Endodermal cell (in vitro differentiated cells): ENCODE measurements around the gene STK38. TPM values are rescaled to one million over a fixed set of nuclear protein-coding genes. Genes with fewer than 3 reads are reported as not detected.

ENCODE experiments used
- DNase-seq: peaks from one replicate; pipeline ENCODE4 v3.0.0-alpha.2; 2017
- H3K27ac ChIP-seq: 2 replicates; pipeline ENCODE4 v1.5.1; 2013; ENCODE audit warnings: mild to moderate bottlenecking, low read depth, low read length, moderate library complexity
- H3K27me3 ChIP-seq: 2 replicates; pipeline ENCODE4 v1.6.1; 2013; ENCODE audit warnings: mild to moderate bottlenecking, low read length, moderate library complexity; ENCODE audit not compliant: insufficient read depth, control insufficient read depth, poor library complexity, severe bottlenecking
- H3K36me3 ChIP-seq: 2 replicates; pipeline ENCODE4 v1.7.0; 2013; ENCODE audit warnings: mild to moderate bottlenecking, low read length, moderate library complexity; ENCODE audit not compliant: control insufficient read depth, insufficient read depth
- H3K4me1 ChIP-seq: one replicate; pipeline ENCODE4 v1.7.0; 2013; ENCODE audit warnings: low read length; ENCODE audit not compliant: control insufficient read depth, insufficient read depth
- H3K4me3 ChIP-seq: 2 replicates; pipeline ENCODE4 v1.5.1; 2013; ENCODE audit warnings: mild to moderate bottlenecking, low read length, moderate library complexity
- H3K9ac ChIP-seq: 2 replicates; pipeline ENCODE4 v1.6.1; 2013; ENCODE audit warnings: mild to moderate bottlenecking, low read length, moderate library complexity; ENCODE audit not compliant: poor library complexity, severe bottlenecking; ENCODE audit errors: extremely low read depth
- H3K9me3 ChIP-seq: 2 replicates; pipeline ENCODE4 v1.6.1; 2013; ENCODE audit warnings: mild to moderate bottlenecking, low read length, moderate library complexity; ENCODE audit not compliant: control insufficient read depth
- H3K27ac Mint-ChIP-seq: 2 replicates; pipeline ENCODE4 v1.8.0; 2020; ENCODE audit warnings: mixed read lengths
- H3K27me3 Mint-ChIP-seq: 2 replicates; pipeline ENCODE4 v1.8.0; 2021; ENCODE audit warnings: mild to moderate bottlenecking, mixed read lengths; ENCODE audit not compliant: insufficient read depth
- H3K36me3 Mint-ChIP-seq: 2 replicates; pipeline ENCODE4 v1.8.0; 2020; ENCODE audit warnings: low read depth, mixed read lengths
- H3K4me1 Mint-ChIP-seq: 2 replicates; pipeline ENCODE4 v1.8.0; 2020; ENCODE audit warnings: mixed read lengths
- H3K4me3 Mint-ChIP-seq: 2 replicates; pipeline ENCODE4 v1.8.0; 2020; ENCODE audit warnings: mild to moderate bottlenecking, moderate library complexity, mixed read lengths
- H3K9me3 Mint-ChIP-seq: 2 replicates; pipeline ENCODE4 v1.8.0; 2020; ENCODE audit warnings: mild to moderate bottlenecking, mixed read lengths
- WGBS, 2 experiments: methylation state at CpG; one replicate each; pipeline versions ENCODE4 v1.1.5 to v1.1.7; 2013; ENCODE audit warnings: missing lambda C conversion rate in 2 of 2, mixed read lengths in 1 of 2; ENCODE audit not compliant: insufficient coverage in 1 of 2, insufficient read length in 1 of 2; 5-methylcytosine and 5-hydroxymethylcytosine counted together
- total RNA-seq, 2 donors: library from RNA; stranded (reverse); fragmentation: NEBNext Ultra II Directional in 1 of 2; extraction: Animal tissue kit (Norgen Biotek cat#: 25700) in 1 of 2; gene quantifications; 2 replicates in 1 of 2; 3 replicates in 1 of 2; pipeline ENCODE4 v1.2.1, GENCODE V29; 2021
- TF ChIP-seq, protein P1 (sequence below): fragments of 200-600 bp; sonication (generic); conservative IDR thresholded peaks from 2 replicates; pipeline ENCODE4 v1.5.0; 2021; ENCODE audit warnings: antibody characterized with exemption, mild to moderate bottlenecking

STK38 gene
- total RNA-seq, 2 donors from 2014 or later = 35.2 to 38.3 TPM

DNA sequence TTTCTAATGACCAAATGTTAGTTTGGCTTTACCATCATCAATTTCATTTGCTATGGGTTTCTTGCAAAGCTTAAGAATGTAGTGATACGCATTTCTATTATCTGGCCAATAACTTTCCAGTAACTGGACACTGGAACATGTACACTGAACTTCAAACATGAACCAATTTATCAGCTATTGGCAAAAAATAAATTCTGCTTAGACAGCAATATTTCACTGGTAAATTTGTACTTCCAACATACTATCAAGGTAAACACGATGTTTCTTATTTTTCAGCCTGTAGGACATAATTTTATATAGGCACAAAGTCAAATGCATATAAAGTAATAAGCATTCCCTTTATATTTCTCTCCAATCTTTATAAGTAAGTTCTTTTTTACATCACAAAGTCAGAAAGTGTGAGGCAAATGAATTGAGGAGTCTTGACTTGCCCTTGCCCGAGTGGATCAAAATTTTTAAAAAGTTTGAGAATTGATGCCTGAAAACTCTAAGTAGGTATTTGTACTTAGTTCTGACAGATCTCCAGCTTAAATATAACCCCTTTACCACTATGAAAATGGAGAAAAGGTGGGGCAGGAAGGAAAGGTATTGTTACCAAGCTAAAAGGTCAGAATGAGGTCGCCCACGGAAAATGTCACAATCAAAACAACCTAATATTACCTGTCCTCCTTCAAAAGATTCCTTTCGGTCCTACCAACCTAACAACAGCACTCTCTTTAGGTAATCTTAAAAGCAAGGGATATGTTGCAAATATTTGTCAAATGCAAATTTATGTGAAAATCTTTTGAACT is 41.3 kb downstream of the STK38 start:
- H3K27me3 ChIP-seq = no peaks in the 10 kb centered on the region
- DNase-seq = no peak
- no peaks in the 10 kb centered on the region for H3K4me1 ChIP-seq
- H3K36me3 Mint-ChIP-seq = peaks cover 63% of the 10 kb centered on the region
- H3K9ac ChIP-seq = no peak overlapping the region
- TF ChIP-seq, protein P1, sequence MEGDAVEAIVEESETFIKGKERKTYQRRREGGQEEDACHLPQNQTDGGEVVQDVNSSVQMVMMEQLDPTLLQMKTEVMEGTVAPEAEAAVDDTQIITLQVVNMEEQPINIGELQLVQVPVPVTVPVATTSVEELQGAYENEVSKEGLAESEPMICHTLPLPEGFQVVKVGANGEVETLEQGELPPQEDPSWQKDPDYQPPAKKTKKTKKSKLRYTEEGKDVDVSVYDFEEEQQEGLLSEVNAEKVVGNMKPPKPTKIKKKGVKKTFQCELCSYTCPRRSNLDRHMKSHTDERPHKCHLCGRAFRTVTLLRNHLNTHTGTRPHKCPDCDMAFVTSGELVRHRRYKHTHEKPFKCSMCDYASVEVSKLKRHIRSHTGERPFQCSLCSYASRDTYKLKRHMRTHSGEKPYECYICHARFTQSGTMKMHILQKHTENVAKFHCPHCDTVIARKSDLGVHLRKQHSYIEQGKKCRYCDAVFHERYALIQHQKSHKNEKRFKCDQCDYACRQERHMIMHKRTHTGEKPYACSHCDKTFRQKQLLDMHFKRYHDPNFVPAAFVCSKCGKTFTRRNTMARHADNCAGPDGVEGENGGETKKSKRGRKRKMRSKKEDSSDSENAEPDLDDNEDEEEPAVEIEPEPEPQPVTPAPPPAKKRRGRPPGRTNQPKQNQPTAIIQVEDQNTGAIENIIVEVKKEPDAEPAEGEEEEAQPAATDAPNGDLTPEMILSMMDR = no peak
- no peak overlapping the region for H3K27ac ChIP-seq
- 89 to 100% methylated on average over 3 to 5 of the region's 6 CpGs for WGBS, 2 experiments
- H3K36me3 ChIP-seq = peaks cover 83% of the 10 kb centered on the region
- no peak overlapping the region for H3K27ac Mint-ChIP-seq
- peaks cover 17% of the 10 kb centered on the region for H3K9me3 ChIP-seq
- no peaks in the 10 kb centered on the region for H3K27me3 Mint-ChIP-seq
- H3K4me1 Mint-ChIP-seq = no peaks in the 10 kb centered on the region
- peaks cover 20% of the 10 kb centered on the region for H3K9me3 Mint-ChIP-seq
- H3K4me3 Mint-ChIP-seq = no peak overlapping the region
- no peak overlapping the region for H3K4me3 ChIP-seq

- Mint-ChIP-seq H3K27me3 (no peaks in the 10 kb centered on the region), H3K9me3 (peaks cover 11% of the 10 kb centered on the region), H3K36me3 (peaks cover 55% of the 10 kb centered on the region), H3K4me1 (no peaks in the 10 kb centered on the region), H3K4me3 (no peak overlapping the region), H3K27ac (no peak overlapping the region)
- TF ChIP-seq, protein P1 = no peak
- peaks cover 78% of the 10 kb centered on the region for H3K36me3 ChIP-seq
- H3K9me3 ChIP-seq = peaks cover 8% of the 10 kb centered on the region
- H3K9ac ChIP-seq = no peak overlapping the region
- no peaks in the 10 kb centered on the region for H3K27me3 ChIP-seq
- no peaks in the 10 kb centered on the region for H3K4me1 ChIP-seq
- WGBS, 2 experiments = 90% methylated on average over 2 of the region's 2 CpGs; no CpG with 5 or more reads in 1 of the 2 experiments
- H3K4me3 ChIP-seq = no peak overlapping the region
- no peak overlapping the region for H3K27ac ChIP-seq
- no peak for DNase-seq
Measured at GRCh38 chr6:36504982-36505381, 42.3 kb downstream of the STK38 start.

- no peaks in the 10 kb centered on the region for H3K27me3 Mint-ChIP-seq
- no peaks in the 10 kb centered on the region for H3K9me3 ChIP-seq
- H3K4me1 Mint-ChIP-seq = no peaks in the 10 kb centered on the region
- H3K4me3 ChIP-seq = no peak overlapping the region
- no peaks in the 10 kb centered on the region for H3K4me1 ChIP-seq
- TF ChIP-seq, protein P1 = no peak
- WGBS, 2 experiments = 100% methylated on average over 2 to 3 of the region's 3 CpGs
- H3K27ac Mint-ChIP-seq = no peak overlapping the region
- H3K9ac ChIP-seq = no peak overlapping the region
- peaks cover 55% of the 10 kb centered on the region for H3K36me3 Mint-ChIP-seq
- peaks cover 3% of the 10 kb centered on the region for H3K9me3 Mint-ChIP-seq
- no peak overlapping the region for H3K4me3 Mint-ChIP-seq
- no peak for DNase-seq
- no peak overlapping the region for H3K27ac ChIP-seq
- no peaks in the 10 kb centered on the region for H3K27me3 ChIP-seq
- H3K36me3 ChIP-seq = peaks cover 78% of the 10 kb centered on the region
Measured at GRCh38 chr6:36504181-36504580, 43.1 kb downstream of the STK38 start.
